GM21367 (cell line): ENCODE results near the gene TRNT1.

Source experiments
- ATAC-seq: cut with Tn5 transposase; IDR thresholded peaks from one replicate; pipeline ENCODE4 v1.9.1; 2021; ENCODE audit not compliant: unreplicated experiment

Gene TRNT1

DNA sequence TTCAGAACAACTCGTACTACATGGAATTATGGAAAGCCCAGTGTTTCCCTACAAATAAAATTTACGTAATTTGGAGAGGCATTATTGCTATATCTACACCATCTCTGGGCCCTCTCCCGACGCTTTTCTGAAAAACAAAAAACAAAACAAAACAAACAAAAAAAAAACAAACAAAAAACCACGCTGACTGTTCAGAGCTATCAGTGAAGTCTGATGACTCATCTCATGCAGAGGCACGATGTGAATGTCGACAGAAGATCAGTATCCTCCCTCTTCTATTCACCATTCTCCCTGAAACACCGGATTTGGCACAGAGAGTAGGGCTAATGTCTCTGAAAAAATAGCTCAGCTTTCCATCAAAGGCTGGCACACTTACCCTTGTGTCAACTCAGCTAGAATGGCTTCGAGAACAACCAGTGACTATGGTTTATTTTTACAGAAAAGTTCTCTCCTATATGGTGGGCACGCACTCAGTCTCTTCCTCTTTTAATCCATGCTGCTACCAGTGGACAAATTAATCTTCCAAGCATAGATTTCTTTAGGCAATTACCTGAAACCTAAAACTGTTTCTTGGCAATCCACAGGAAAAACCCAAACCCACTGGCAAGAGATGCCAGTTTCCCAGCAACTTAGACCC, 51.2 kb downstream of the TRNT1 start:
- no peak for ATAC-seq

DNA sequence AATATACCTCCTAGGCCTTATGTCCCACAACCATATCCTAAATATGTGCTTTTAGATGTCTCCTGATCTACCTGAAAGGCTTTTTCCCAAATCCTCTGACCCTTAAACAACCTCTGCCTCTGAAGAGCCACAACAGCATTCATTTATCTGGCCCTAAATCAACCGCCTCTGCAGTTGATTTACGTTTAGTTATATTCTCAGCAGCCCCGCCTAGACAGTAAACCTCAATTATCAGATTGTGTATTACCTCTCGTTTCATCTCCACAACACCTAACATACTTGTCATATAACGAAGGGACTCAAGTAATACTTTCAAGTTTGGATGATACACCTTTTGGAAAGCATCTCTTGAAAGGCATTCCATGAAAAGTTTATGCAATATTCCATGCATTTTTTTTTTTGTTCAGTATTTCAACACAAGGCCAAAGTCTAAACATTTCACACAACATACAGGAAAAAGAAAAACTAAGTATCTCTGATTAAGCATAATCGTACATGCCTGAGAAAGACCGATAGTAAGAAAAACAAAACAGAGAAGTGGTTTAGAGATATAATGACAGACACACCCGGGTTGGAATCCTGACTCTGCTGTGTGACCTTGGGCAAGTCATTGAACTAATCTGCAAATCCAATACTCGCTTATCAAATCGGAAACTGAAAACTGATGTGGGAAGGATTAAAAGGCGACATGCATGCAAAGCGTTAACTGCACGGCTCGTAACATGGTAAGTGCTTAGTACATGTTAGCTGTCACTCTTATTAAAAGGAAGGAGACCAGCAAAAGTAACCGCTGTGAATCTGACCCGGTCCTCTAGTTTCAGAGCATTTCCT, 52.0 kb downstream of the TRNT1 start:
- no peak for ATAC-seq

DNA sequence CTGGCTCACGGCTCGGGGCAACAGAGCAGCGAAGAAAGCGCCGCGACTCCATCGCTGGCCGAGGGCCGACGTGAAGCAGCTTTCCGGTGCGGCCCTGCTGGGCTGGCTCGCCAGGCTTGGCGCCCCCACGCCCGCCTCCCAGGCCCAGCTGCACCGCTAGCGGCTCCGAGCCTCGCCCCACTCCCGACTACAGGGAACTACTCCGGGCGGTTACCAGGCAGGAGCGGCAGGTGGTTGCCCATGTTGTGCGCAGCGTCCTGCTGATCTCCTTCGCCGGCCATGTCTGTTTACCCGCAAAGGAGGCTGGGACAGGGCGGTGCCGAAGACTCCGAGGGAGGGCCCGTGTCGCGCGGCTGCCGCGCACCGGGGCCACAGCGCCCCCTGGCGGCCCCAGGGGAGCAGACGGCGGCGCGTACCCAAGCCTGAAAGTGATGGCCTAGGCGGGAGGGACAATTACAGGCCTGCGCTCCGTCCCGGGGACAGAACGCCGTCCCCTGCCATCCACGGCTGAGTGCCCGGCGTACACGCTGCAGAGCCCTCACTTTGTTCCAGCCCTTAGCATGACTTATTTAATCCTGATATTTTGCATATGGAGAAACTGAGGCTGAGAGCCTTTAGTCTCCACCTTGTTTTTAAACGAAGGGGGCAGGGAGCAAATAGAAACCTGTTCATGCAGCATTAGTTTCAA, 52.8 kb downstream of the TRNT1 start, which contains the start of gene CRBN:
Gene CRBN (minus strand): TSS at position 285 of the 688 bp plus-strand sequence. CDS start 4 bp downstream, at position 281.
- peak; percentile 99 for ATAC-seq

GRCh38 chr3:3180456-3180855, 53.7 kb downstream of the TRNT1 start:
- no peak for ATAC-seq

DNA sequence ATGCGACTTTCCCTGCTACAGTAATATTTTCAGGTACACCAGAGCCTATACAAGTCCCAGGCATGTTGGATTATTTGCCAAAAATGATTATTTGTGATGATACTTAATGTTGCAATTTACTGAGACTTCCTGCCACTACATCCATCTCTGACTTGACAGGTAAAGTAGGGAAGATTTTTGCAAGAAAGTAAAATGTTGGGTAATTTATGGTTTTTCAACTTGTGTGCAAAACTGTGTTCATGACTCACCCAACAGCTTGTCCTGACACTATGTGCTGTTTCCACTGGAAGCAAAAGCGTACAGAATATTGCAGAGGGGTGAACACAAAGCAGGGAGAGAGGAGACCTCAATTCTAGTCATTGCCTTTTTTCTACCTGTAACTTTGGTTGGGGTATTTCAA, 58.1 kb downstream of the TRNT1 start:
- no peak for ATAC-seq

GRCh38 chr3:3189102-3189727, 62.5 kb downstream of the TRNT1 start:
- no peak for ATAC-seq

DNA sequence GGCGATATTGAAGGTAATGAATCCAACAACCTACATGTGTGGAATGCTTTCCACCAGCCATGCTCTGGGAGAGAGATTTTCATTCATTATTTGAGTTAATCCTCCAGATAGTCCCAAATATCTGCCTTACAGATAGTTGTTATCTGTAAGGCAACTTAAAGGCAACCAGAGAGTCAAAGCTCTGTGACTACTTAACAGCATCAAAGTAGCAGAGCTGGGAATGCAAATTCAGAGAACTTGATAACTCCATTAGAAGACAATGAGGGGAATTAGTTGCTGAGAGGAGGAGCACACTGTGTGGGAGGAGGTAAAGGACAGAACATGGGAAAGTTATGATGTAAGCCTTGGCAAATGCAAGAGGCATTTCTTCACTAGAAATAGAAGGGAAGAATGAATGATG, 63.2 kb downstream of the TRNT1 start:
- no peak for ATAC-seq

DNA sequence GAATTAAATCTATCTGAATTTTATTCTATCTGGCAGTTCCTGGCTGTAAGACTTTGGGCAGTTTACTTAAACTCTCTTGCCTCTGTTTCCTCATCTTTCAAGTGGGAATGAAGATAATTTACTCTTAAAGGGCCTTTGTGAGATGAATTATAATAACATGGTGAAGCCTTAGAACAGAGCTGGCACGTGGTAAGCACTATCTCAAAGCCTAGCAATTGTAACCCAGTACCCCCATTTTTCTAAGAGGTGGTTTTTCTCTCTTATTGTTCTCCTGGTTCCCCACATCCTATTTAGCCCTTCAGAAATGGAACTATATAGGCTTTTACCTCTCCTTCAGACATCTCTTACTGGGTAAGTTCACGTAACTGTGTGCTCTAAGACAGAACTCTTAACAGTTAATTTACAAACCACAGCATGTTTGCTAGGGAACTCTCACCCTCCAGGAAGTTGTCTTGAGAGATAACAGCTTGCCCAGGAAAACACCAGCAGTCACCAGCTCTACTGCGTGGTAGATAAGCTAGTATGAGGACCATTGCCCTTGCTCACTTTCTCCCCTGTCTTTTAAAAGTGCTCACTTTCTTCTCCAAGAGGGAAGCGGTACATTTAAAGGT, 65.0 kb downstream of the TRNT1 start:
- no peak for ATAC-seq

DNA sequence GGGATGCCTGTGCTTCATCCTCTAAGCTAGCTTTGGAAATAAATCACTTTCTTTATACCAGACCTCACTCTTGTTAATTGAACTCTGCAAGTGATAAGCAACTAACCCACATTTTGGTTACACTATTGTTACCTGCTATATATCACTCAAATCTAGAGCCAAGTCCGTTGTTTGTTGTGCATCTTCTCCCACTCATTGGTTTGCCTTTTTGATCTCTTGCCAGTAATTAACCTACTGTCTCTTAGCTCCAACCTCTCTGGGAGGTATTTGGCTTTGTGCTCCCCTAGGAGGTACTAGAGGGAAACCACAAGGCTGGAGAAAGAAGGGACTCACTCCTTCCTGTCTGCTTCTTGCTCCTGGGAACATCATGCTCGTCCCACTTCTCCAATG, 65.5 kb downstream of the TRNT1 start:
- ATAC-seq = no peak

DNA sequence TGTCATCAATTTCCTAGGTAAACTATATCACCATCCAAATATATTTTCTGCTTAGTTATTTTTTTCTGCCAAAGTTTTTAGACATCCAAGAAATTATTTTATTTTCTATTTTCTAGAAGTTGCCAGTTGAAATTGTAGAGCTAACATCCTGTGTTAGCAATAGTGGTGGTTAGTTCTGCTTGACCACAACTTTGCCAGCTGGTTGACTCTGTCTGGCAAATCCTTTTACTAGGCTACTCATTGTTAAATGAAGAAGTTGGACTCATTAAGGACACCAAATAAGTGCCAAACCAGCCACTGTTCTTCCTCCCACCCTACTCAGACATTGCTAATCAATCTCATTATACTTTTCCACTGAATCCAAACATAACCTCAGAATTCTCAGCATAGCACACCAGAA, 68.1 kb downstream of the TRNT1 start:
- ATAC-seq = no peak

- no peak for ATAC-seq
Measured at GRCh38 chr3:3196148-3196861, 69.6 kb downstream of the TRNT1 start.
